ENCODE measurements around the gene WNT9A. TPM values are rescaled to one million over a fixed set of nuclear protein-coding genes. Genes with fewer than 3 reads are reported as not detected.
"Not testable (repeated sequence)": the region's sequence is repeated elsewhere in the genome, so short reads cannot be mapped to it uniquely, and the experiment has no call there.

Gene WNT9A
- total and polyA plus RNA-seq, 4 donors, result 1.9 to 6.4 (median 5.2) TPM

- not testable (repeated sequence) for H3K4me3 ChIP-seq (ENCODE audit: low read depth, low read length); DNase-seq (ENCODE audit: low read depth in 4 of 6, low spot score in 6 of 6); H3K9me3 ChIP-seq (ENCODE audit: control insufficient read depth, insufficient read depth, low read length); H3K27ac ChIP-seq (ENCODE audit: low read depth, low read length); H3K4me1 ChIP-seq (ENCODE audit: control insufficient read depth, insufficient read depth, low read length); H3K36me3 ChIP-seq (ENCODE audit: control insufficient read depth, insufficient read depth, low read length); H3K27me3 ChIP-seq (ENCODE audit: control insufficient read depth, insufficient read depth, low read length)
- WGBS (ENCODE audit: insufficient coverage), result 88% methylated on average over 13 of the region's 27 CpGs
Observed at GRCh38 chr1:227971643-227972282, 24.0 kb upstream of the WNT9A start.

- H3K27me3 ChIP-seq (ENCODE audit: control insufficient read depth, insufficient read depth, low read length); H3K4me3 ChIP-seq (ENCODE audit: low read depth, low read length); DNase-seq (ENCODE audit: low read depth in 4 of 6, low spot score in 6 of 6); H3K9me3 ChIP-seq (ENCODE audit: control insufficient read depth, insufficient read depth, low read length); H3K36me3 ChIP-seq (ENCODE audit: control insufficient read depth, insufficient read depth, low read length); H3K27ac ChIP-seq (ENCODE audit: low read depth, low read length); H3K4me1 ChIP-seq (ENCODE audit: control insufficient read depth, insufficient read depth, low read length): not testable (repeated sequence)
- 100% methylated on average over 1 of the region's 17 CpGs for whole genome bisulfite sequencing (ENCODE audit: insufficient coverage)
Observed at GRCh38 chr1:227971216-227971615, 23.5 kb upstream of the WNT9A start.

DNA sequence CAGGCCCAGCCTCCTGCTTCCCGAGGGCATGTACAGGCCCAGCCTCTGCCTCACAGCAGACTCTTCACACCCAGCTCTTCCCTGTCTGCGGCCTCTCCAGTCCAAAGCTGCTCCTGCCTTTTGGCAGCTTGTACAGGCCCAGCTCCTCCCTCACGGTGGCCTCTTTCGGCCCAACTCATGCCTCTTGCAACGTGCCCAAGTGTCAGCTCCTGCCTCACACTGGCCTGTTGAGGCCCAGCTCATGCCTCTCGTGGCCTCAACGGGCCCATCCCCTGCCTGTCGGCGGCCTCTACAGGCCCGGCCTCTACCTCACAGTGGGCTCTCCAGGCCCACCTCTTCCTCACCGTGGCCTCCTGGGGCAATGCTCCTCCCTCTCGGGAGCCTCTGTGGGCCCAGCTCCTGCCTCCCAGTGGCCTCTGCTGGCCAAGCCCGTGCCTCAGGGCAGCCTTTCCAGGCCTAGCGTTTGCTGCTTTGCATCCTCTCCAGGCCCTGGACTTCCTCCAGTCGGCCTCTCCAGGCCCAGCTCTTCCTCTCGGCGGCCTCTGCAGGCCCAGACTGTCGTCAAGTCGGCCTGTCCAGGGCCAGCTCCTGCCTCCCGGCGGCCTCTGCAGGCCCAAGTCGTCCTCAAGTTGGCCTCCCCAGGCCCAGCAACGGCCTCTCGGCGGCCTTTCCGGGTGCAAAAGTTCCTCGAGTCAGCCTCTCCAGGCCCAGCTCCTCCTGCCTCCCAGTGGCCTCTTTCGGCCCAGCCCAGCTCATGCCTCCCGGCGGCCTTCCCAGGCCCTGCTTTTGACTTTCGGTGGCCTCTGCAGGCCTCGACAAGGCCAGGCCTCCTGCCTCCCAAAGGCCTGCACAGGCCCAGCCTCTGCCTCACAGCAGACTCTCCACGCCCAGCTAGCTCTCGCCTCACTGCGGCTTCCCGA lies 22.6 kb upstream of the WNT9A start:
- not testable (repeated sequence) for DNase-seq (ENCODE audit: low read depth in 4 of 6, low spot score in 6 of 6); H3K9me3 ChIP-seq (ENCODE audit: control insufficient read depth, insufficient read depth, low read length); H3K4me3 ChIP-seq (ENCODE audit: low read depth, low read length); H3K36me3 ChIP-seq (ENCODE audit: control insufficient read depth, insufficient read depth, low read length); H3K4me1 ChIP-seq (ENCODE audit: control insufficient read depth, insufficient read depth, low read length); H3K27ac ChIP-seq (ENCODE audit: low read depth, low read length); H3K27me3 ChIP-seq (ENCODE audit: control insufficient read depth, insufficient read depth, low read length)
- WGBS (ENCODE audit: insufficient coverage), result 90% methylated on average over 36 of the region's 36 CpGs

DNA sequence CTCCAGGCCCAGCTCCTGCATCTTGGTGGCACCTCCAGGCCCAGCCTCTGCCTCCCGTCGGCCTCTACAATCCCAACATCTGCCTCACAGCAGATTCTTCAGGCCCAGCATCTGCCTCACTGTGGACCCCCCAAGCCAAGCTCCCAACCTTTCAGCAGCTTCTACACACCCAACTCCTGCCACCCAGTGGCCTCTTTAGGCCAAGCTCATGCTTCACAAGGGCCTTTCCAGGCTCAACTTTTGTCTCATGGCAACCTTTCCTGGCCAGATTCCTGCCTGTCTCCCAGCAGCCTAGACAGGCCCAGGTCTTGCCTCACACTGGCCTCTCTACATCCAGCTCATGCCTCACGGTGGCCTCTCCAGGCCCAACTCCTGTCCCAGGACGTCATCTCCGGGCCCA lies 20.1 kb upstream of the WNT9A start:
- H3K4me3 ChIP-seq (ENCODE audit: low read depth, low read length); H3K4me1 ChIP-seq (ENCODE audit: control insufficient read depth, insufficient read depth, low read length); H3K36me3 ChIP-seq (ENCODE audit: control insufficient read depth, insufficient read depth, low read length); DNase-seq (ENCODE audit: low read depth in 4 of 6, low spot score in 6 of 6); H3K9me3 ChIP-seq (ENCODE audit: control insufficient read depth, insufficient read depth, low read length); H3K27me3 ChIP-seq (ENCODE audit: control insufficient read depth, insufficient read depth, low read length); H3K27ac ChIP-seq (ENCODE audit: low read depth, low read length): not testable (repeated sequence)
- 93% methylated on average over 3 of the region's 5 CpGs for WGBS (ENCODE audit: insufficient coverage)

DNA sequence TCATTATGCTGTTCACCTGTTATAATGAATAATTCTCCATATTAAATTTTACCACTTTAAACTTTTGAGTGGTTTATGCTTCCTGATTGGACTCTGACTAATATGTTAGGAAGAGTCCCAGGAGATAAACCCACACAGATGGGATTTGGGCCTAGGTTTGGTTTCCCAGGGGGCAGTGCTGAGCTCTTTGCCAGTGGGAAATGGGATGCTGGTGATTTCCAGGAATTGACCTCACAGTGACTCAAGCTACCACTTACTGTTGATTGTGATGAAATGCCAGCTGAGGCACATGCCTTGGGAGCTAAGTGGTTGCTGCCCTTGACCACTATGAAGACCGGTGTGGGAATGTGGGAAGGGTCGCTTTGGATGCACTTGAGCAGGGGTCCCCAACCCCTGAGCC lies 19.0 kb upstream of the WNT9A start:
- not testable (repeated sequence) for H3K4me3 ChIP-seq (ENCODE audit: low read depth, low read length); H3K27ac ChIP-seq (ENCODE audit: low read depth, low read length); H3K4me1 ChIP-seq (ENCODE audit: control insufficient read depth, insufficient read depth, low read length); H3K36me3 ChIP-seq (ENCODE audit: control insufficient read depth, insufficient read depth, low read length); H3K9me3 ChIP-seq (ENCODE audit: control insufficient read depth, insufficient read depth, low read length); H3K27me3 ChIP-seq (ENCODE audit: control insufficient read depth, insufficient read depth, low read length); DNase-seq (ENCODE audit: low read depth in 4 of 6, low spot score in 6 of 6)
- WGBS (ENCODE audit: insufficient coverage), result no CpG with 5 or more reads among the region's 2 CpGs

GRCh38 chr1:227961651-227962466 lies 14.1 kb upstream of the WNT9A start:
- no peaks in the 10 kb centered on the region for H3K9me3 ChIP-seq (ENCODE audit: control insufficient read depth, insufficient read depth, low read length)
- H3K4me3 ChIP-seq (ENCODE audit: low read depth, low read length), result no peak overlapping the region
- no peaks in the 10 kb centered on the region for H3K4me1 ChIP-seq (ENCODE audit: control insufficient read depth, insufficient read depth, low read length)
- no peak for DNase-seq (ENCODE audit: low read depth in 4 of 6, low spot score in 6 of 6)
- WGBS (ENCODE audit: insufficient coverage), result 56% methylated on average over 3 of the region's 4 CpGs
- no peaks in the 10 kb centered on the region for H3K36me3 ChIP-seq (ENCODE audit: control insufficient read depth, insufficient read depth, low read length)
- H3K27me3 ChIP-seq (ENCODE audit: control insufficient read depth, insufficient read depth, low read length), result no peaks in the 10 kb centered on the region
- no peak overlapping the region for H3K27ac ChIP-seq (ENCODE audit: low read depth, low read length)

DNA sequence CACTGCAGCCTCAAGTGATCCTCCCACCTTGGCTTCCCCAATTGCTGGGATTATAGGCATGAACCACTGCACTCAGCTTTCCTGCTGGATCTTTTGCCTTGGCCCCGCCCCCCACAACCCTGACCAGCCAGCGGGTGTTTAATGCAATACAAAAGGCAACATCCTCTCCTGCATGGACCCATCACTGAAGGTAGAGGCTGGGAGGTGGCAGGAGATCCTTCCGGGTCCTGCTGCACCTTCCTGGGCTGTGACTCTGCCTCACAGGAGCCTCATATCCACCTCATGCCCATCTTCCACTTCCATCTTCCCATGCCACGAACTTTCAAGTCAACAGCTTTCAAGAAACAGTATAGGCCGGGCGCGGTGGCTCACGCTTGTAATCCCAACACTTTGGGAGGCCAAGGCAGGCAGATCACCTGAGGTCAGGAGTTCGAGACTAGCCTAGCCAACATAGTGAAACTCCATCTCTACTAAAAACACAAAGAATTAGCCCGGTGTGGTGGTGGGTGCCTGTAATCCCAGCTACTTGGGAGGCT lies 11.7 kb upstream of the WNT9A start:
- WGBS (ENCODE audit: insufficient coverage), result 79% methylated on average over 7 of the region's 10 CpGs
- H3K9me3 ChIP-seq (ENCODE audit: control insufficient read depth, insufficient read depth, low read length), result peaks cover 8% of the 10 kb centered on the region
- no peaks in the 10 kb centered on the region for H3K4me1 ChIP-seq (ENCODE audit: control insufficient read depth, insufficient read depth, low read length)
- no peak overlapping the region for H3K27ac ChIP-seq (ENCODE audit: low read depth, low read length)
- no peaks in the 10 kb centered on the region for H3K36me3 ChIP-seq (ENCODE audit: control insufficient read depth, insufficient read depth, low read length)
- no peak overlapping the region for H3K4me3 ChIP-seq (ENCODE audit: low read depth, low read length)
- H3K27me3 ChIP-seq (ENCODE audit: control insufficient read depth, insufficient read depth, low read length), result no peaks in the 10 kb centered on the region
- no peak for DNase-seq (ENCODE audit: low read depth in 4 of 6, low spot score in 6 of 6)

DNA sequence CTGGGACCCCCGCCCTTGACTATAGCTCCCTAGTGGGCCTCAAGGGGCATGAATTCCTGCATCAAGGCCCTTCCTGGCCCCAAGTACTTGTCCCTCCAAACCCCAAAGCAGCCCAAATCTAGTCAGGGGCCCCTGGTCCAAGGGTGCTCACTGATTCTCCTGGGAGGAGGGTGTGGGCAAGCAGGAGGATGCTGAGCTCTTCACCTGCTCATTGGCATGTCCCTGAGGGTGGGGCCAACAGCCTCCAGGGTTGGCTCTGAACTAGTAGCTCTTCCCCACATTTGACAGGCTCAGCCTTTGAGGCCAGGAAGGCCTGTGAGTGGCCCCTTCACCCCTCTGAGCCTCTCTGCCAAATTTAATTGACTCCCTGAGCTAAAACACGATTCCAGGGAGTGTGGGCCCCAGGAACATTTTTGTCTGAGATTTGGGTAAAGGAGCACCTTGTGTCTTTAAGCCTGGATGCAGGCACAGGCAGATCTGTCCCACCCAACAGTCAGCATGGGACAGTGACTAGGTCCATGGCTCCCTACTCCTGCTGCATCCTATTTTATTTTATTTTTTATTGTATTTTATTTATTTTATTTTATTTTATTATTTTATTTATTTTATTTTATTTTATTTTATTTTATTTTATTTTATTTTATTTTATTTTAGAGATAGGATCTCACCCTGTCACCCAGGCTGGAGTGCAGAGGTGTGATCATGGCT lies 11.0 kb upstream of the WNT9A start:
- peaks cover 2% of the 10 kb centered on the region for H3K27me3 ChIP-seq (ENCODE audit: control insufficient read depth, insufficient read depth, low read length)
- H3K4me1 ChIP-seq (ENCODE audit: control insufficient read depth, insufficient read depth, low read length), result peaks cover 3% of the 10 kb centered on the region
- H3K9me3 ChIP-seq (ENCODE audit: control insufficient read depth, insufficient read depth, low read length), result peaks cover 8% of the 10 kb centered on the region
- 93% methylated on average over 1 of the region's 2 CpGs for WGBS (ENCODE audit: insufficient coverage)
- no peak overlapping the region for H3K4me3 ChIP-seq (ENCODE audit: low read depth, low read length)
- no peak for DNase-seq (ENCODE audit: low read depth in 4 of 6, low spot score in 6 of 6)
- no peaks in the 10 kb centered on the region for H3K36me3 ChIP-seq (ENCODE audit: control insufficient read depth, insufficient read depth, low read length)
- H3K27ac ChIP-seq (ENCODE audit: low read depth, low read length), result no peak overlapping the region

GRCh38 chr1:227955808-227956207 lies 8.1 kb upstream of the WNT9A start:
- H3K4me1 ChIP-seq (ENCODE audit: control insufficient read depth, insufficient read depth, low read length), result peaks cover 7% of the 10 kb centered on the region
- H3K27me3 ChIP-seq (ENCODE audit: control insufficient read depth, insufficient read depth, low read length), result peaks cover 2% of the 10 kb centered on the region
- DNase-seq (ENCODE audit: low read depth in 4 of 6, low spot score in 6 of 6), result no peak
- H3K9me3 ChIP-seq (ENCODE audit: control insufficient read depth, insufficient read depth, low read length), result peaks cover 8% of the 10 kb centered on the region
- no peaks in the 10 kb centered on the region for H3K36me3 ChIP-seq (ENCODE audit: control insufficient read depth, insufficient read depth, low read length)
- H3K27ac ChIP-seq (ENCODE audit: low read depth, low read length), result no peak overlapping the region
- no peak overlapping the region for H3K4me3 ChIP-seq (ENCODE audit: low read depth, low read length)
